GM21737 (cell line): ENCODE measurements around the gene GAR1.
"Not testable (repeated sequence)": the region's sequence is repeated elsewhere in the genome, so short reads cannot be mapped to it uniquely, and the experiment has no call there.

Source experiments
- ATAC-seq: cut with Tn5 transposase; IDR thresholded peaks from one replicate; pipeline ENCODE4 v1.9.1; 2021; ENCODE audit warnings: mild to moderate bottlenecking, moderate library complexity; ENCODE audit not compliant: unreplicated experiment

GAR1 gene

DNA sequence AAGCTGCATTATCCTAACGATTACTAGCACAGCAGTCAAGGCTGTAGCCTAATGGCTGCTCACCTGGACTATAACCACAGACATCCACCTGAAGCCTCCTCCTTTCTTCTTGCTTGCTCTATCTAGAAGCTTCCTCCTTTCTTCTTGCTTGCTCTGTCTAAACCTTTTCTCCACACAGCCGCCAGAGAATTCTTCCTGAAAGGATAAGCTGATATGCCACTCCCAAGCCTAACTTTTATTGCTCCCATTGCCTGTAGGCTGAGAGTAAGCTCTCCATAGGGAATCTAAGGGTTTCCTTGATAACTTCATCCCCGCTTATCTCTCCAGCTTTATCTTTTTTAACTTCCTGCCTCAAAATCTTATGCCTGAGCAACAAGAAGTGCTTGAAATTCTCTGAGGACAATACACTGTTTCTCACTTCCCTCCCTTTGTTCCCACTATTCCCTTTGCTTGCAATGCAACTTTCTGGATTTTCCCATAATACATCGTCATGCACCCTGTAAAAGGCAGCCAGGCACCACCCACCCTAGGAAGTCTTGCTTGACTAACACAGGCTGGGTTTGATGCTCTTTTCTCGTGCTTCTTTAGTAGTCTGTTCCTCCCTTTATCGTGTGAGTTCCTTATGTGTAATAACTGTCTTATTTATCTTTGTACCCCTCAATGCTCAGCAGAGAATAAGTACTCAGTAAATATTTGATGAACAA lies 31.0 kb downstream of the GAR1 start:
- ATAC-seq: no peak

DNA sequence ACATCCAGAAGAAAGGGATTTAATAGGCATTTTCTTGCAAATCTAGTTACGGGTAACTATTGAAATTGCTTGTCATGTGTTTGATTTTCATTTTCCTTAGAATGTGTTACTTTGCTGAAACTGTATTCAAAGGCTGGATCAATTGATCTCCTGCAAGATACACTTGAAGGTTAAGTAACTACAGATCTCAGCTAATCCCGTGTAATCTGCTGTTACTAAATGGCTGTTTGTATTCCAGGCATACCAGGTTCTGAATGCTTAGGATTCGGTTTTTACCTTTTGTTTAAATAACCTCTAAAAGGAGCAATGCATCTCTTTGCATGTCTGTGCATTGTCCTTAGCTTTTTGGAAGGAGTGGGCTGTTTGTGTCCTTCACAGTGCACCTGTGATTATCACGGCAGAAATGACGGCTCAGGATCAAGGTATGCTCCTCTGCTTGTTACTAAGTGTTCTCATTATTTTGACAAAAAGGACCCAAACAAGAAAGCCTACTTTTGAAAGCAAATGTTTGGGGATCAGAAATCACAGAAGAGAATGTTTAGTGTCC lies 32.4 kb downstream of the GAR1 start, which contains the start of gene LRIT3:
TSS of gene LRIT3 (plus strand) at position 212 of the 547 bp plus-strand sequence. CDS start at position 307, 95 bp downstream.
- ATAC-seq: no peak

GRCh38 chr4:109848501-109848900 lies 32.9 kb downstream of the GAR1 start:
- ATAC-seq: no peak

GRCh38 chr4:109850601-109851000 lies 35.0 kb downstream of the GAR1 start:
- ATAC-seq: no peak

- not testable (repeated sequence) for ATAC-seq
These were observed 44.1 kb downstream of the GAR1 start for GRCh38 chr4:109859426-109860300.

- no peak for ATAC-seq
These were observed 45.7 kb downstream of the GAR1 start for GRCh38 chr4:109861271-109861670.

DNA sequence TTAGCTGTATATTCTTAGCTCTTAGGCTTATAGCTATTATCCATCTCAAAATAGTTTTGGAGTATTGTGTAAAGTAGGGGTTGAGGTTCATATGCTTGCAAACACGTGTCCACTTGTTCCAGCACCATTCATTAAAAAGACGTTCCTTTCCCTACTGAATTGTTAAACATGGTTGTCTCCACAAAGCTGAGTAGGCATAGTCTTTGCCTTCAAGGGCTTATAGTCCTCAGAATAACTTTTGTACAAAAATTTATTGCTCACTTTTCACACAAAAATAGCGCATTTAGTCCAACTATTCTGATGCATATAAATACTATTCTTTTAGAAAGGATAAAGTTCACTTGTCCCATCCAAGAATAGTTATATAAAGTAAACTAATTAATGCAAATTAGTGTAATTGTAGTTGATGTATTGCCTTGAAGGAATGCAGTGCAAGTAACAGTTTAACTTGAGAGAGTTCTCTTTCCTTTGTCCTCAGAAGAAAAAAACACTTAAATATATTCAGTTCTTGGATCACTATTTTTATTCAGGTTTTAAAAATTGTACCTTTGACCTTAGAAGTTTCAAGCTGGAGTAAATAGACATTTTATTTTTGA lies 46.5 kb downstream of the GAR1 start:
- ATAC-seq: no peak

GRCh38 chr4:109864134-109864533 lies 48.6 kb downstream of the GAR1 start:
- no peak for ATAC-seq

DNA sequence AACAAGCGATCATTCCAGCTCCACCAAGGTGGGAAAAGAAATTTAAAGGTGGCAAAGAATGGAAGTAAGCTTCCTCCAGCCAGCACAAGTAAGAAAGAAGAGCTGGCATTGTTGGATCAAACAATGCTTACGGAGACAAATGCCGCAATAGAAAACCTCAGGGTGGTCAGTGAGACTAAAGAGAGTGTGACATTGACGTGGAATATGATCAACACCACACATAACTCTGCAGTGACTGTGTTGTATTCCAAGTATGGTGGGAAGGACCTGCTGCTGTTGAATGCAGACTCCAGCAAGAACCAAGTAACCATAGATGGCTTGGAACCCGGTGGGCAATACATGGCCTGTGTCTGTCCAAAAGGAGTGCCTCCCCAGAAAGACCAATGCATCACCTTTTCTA lies 54.5 kb downstream of the GAR1 start:
- ATAC-seq: no peak

- ATAC-seq: no peak
These were observed 56.5 kb downstream of the GAR1 start for GRCh38 chr4:109872065-109872464.

DNA sequence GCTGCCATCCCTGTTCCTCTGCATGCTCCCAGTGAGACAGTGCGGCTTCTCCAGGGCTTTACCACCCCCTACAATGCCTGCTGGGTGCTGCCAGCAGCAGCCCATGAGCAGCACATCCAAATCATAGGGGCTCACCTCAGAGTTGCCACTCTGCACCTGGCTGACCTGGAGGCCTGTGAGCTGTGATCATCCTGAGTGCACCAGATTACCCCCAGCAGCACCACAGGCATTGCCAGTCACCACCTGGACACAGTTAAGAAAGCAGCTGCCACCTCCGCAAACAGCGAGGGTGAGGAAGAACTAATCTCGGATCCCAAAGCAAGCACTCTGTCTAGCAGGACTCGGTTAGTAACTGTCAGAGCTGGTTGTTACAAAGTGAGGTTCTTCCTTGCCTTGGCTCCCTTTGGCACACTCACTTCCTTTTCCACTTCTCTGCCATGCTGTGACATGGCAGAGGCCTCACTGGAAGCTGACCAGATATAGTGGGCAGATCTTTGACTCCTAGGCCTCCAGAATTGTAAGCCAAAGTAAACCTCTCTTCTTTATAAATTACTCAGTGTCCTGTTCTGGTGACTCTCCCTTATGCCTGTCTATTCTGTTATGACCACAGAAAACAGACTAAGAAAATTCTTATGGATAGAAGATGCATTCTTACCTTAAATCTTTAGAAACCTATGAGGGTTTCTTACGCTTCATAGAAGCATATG lies 57.5 kb downstream of the GAR1 start:
- ATAC-seq: no peak

- ATAC-seq: no peak
These were observed 58.4 kb downstream of the GAR1 start for GRCh38 chr4:109873791-109874514.
